ENCODE measurements around the gene CTIF.

CTIF gene

GRCh38 chr18:48533340-48534070 lies 5.3 kb upstream of the CTIF start:
- TF ChIP-seq MAX (IDR thresholded peaks at IDR 0.05) (no peak), YY1 (IDR thresholded peaks at IDR 0.05; ENCODE audit: low read depth) (no peak), REST (IDR thresholded peaks at IDR 0.05; ENCODE audit: low read depth) (no peak), ZBTB7A (IDR thresholded peaks at IDR 0.05; ENCODE audit: low read depth) (no peak), USF1 (IDR thresholded peaks at IDR 0.05) (no peak), CEBPB (IDR thresholded peaks at IDR 0.05) (no peak), NFIC (IDR thresholded peaks at IDR 0.05) (no peak), EGR1 (IDR thresholded peaks at IDR 0.05) (no peak), RAD21 (IDR thresholded peaks at IDR 0.05; ENCODE audit: low read depth) (no peak), CREB1 (IDR thresholded peaks at IDR 0.05; ENCODE audit: low read depth) (no peak), TEAD4 (IDR thresholded peaks at IDR 0.05) (no peak), EP300 (IDR thresholded peaks at IDR 0.05; ENCODE audit: borderline replicate concordance) (no peak), TCF12 (IDR thresholded peaks at IDR 0.05; ENCODE audit: low read depth) (no peak), TAF1 (IDR thresholded peaks at IDR 0.05; ENCODE audit: low read depth) (no peak), FOXM1 (IDR thresholded peaks at IDR 0.05; ENCODE audit: borderline replicate concordance, low read depth) (no peak)

- TF ChIP-seq CREB1 (IDR thresholded peaks at IDR 0.05; ENCODE audit: low read depth) (no peak), ZBTB7A (IDR thresholded peaks at IDR 0.05; ENCODE audit: low read depth) (no peak), USF1 (IDR thresholded peaks at IDR 0.05) (no peak), CEBPB (IDR thresholded peaks at IDR 0.05) (no peak), EP300 (IDR thresholded peaks at IDR 0.05; ENCODE audit: borderline replicate concordance) (no peak), REST (IDR thresholded peaks at IDR 0.05; ENCODE audit: low read depth) (no peak), TEAD4 (IDR thresholded peaks at IDR 0.05) (no peak), RAD21 (IDR thresholded peaks at IDR 0.05; ENCODE audit: low read depth) (no peak), FOXM1 (IDR thresholded peaks at IDR 0.05; ENCODE audit: borderline replicate concordance, low read depth) (no peak)
Measured at GRCh38 chr18:48534364-48534763, 4.5 kb upstream of the CTIF start.

GRCh38 chr18:48535956-48536355 lies 2.9 kb upstream of the CTIF start:
- TF ChIP-seq NFIC (IDR thresholded peaks at IDR 0.05) (no peak), REST (IDR thresholded peaks at IDR 0.05; ENCODE audit: low read depth) (no peak), EGR1 (IDR thresholded peaks at IDR 0.05) (no peak), ZBTB7A (IDR thresholded peaks at IDR 0.05; ENCODE audit: low read depth) (no peak), TAF1 (IDR thresholded peaks at IDR 0.05; ENCODE audit: low read depth) (no peak), TEAD4 (IDR thresholded peaks at IDR 0.05) (no peak), RAD21 (IDR thresholded peaks at IDR 0.05; ENCODE audit: low read depth) (no peak), CEBPB (IDR thresholded peaks at IDR 0.05) (no peak), MAX (IDR thresholded peaks at IDR 0.05) (no peak), FOXM1 (IDR thresholded peaks at IDR 0.05; ENCODE audit: borderline replicate concordance, low read depth) (no peak), YY1 (IDR thresholded peaks at IDR 0.05; ENCODE audit: low read depth) (no peak), EP300 (IDR thresholded peaks at IDR 0.05; ENCODE audit: borderline replicate concordance) (no peak), TCF12 (IDR thresholded peaks at IDR 0.05; ENCODE audit: low read depth) (no peak), USF1 (IDR thresholded peaks at IDR 0.05) (no peak), CREB1 (IDR thresholded peaks at IDR 0.05; ENCODE audit: low read depth) (no peak)

- TF ChIP-seq YY1 (IDR thresholded peaks at IDR 0.05; ENCODE audit: low read depth), result no peak
Measured at GRCh38 chr18:48536516-48536915, 2.3 kb upstream of the CTIF start.
